NCI-H524 treated with DMSO at 0.1 percent for 48 hours (cell line): ENCODE data around the gene ARID4A.
"Not testable (repeated sequence)": the region's sequence is repeated elsewhere in the genome, so short reads cannot be mapped to it uniquely, and the experiment has no call there.

Experiments
- DNase-seq: peaks from one replicate; lab custom pipeline; 2025; lab: John Stamatoyannopoulos, UW

ARID4A gene

DNA sequence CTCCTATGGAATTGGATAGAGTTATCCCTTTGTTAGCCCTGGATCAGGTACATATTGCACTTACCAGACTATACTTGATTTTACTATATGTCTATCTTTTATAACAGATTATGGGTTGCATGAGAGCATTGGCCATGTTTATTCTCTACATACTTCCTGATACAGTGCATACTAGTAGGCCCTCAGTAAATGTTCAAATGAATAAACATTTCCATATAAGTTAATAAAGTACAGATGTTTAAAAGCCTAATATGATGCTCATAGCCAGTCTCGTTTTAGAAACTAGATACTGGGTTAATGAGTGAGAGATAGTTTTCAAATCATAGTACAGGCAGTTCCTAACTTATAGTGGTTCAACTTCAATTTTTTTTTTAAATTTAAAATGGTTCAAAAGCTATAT, 57.9 kb downstream of the ARID4A start:
- DNase-seq = no peak

DNA sequence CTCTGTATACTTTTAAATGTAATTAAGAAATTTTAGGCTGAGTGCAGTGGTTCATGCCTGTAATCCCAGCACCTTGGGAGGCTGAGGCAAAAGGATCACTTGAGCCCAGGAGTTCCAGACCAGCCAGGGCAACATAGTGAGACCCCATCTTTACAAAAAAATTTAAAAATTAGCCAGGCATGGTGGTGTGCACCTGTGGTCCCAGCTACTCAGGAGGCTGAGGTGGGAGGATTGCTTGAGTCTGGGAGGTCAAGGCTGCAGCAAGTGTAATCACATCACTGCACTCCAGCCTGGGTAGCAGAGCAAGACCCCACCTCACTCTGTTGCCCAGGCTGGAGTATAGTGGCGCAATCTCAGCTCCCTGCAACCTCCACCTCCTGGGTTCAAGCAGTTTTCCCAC, 63.9 kb downstream of the ARID4A start:
- DNase-seq = not testable (repeated sequence)

DNA sequence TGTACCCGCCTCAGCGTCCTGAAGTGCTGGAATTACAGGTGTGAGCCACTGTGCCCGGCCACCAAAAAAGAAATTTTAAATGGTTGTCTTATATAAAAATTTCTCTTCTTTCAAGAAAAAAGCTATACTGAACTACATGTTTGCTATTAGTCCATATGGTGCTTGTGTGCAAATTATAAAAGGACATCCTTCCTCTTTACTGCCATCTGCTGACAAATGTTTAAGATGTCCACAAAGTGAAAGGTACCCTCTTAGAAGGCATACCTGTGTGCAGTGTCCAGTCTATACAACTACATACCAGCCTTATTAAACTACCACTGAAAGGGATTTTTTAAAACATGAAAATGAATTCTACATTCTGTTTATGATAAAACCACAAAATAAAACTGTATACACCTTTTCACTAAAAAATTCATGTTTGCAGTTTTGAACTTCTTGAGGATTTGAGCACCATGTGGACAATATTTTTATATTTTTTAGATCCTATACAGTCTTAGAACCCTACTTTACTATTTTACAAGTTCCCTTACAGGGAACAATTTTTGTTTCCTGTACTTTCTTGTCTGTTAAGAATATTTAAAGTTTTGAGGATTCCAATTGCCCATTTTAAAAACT, 64.5 kb downstream of the ARID4A start:
- DNase-seq = peak; percentile 32

DNA sequence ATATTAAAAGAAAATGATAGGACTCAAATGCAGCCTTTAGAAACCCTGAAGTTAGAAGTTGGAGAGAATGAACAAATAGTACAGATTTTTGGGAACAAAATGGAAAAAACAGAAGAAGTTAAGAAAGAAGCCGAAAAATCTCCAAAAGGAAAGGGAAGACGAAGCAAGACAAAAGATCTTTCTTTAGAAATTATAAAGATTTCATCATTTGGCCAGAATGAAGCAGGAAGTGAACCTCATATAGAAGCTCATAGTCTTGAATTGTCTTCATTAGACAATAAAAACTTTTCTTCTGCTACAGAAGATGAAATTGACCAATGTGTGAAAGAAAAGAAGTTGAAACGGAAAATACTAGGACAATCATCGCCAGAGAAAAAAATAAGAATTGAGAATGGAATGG, 66.0 kb downstream of the ARID4A start:
- DNase-seq = no peak

DNA sequence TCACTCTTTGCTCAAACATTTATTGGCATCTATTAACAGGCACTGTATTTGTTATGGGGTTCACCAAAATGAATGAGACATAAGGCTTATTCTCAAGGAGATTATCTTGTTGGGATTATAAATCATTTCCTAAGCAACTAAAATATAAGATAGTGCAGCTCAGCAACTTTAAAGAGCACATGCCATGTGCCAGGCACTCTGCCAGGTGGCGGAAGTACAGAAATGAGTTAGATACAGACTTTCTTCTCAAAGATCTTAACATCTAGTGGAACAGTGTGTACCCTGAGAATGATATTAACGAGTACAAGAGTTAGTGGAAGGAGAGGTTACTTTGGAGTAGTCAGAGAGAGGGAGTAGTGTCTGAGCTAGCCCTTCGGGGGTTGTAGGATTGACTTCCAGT, 68.9 kb downstream of the ARID4A start:
- DNase-seq = no peak

DNA sequence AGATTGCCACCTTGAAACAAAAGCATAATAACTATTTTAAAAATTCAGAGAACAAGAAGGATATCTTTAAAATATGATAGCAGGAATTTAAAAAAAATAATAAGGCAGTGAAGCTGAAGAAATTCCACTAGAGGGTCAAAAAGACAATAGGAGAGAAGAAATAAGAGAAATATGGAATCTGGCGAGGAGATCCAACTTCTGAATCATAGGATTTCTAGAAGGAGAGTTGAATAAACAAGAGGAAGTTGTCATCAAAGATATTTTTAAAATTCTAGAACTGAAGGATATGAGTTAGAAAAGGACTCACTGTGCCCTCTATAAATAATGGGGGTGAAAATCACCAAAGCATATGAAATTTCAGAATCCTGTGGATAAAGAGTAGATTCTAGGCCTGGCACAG, 70.6 kb downstream of the ARID4A start:
- DNase-seq = no peak

DNA sequence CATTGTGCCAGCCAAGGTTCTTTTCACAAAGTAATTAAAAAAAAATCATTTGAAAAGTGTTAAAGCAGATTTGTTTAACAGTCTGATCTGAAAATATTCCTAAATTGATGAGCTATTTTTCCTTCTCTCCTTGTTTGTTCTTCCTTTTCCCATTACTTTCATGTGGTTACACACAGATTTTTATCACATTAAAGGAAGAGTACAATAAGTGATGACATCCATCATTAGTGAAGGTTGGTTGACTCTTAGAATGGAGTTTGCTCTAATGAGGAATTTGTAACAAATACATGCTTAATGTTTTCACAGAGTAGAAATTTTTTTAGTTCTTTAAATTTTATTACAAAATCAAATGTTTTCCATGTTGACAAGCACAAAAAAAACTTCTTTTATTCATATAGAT, 78.4 kb downstream of the ARID4A start:
- DNase-seq = no peak

DNA sequence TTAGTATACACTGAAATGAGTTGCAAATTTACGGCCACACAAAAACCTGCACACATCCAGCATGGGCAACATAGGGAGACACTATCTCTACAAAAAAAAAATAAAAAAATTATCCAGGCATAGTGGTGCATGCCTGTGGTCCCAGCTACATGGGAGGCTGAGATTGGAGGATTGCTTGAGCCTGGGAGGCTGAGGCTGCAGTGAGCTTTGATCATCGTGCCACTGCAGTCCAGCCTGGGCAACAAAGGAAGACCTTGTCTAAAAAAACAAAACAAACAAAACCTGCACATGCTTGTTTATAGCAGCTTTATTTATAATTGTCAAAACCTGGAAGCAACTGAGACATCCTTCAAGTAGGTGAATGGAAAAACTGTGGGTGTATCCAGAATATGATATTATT, 92.5 kb downstream of the ARID4A start:
- DNase-seq = no peak

DNA sequence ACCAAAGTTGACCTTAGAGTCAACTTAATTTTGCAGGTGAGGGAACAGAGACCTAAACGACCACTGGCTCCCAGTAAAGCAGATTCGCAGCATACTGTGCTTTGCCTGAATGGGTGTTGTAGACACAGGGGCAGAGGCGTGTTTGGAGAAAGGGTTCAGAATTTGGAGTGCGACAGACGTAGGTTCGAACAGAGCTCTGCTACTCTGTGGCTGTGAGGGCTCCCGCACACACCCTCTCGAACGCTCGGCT, 97.1 kb downstream of the ARID4A start:
- no peak for DNase-seq

DNA sequence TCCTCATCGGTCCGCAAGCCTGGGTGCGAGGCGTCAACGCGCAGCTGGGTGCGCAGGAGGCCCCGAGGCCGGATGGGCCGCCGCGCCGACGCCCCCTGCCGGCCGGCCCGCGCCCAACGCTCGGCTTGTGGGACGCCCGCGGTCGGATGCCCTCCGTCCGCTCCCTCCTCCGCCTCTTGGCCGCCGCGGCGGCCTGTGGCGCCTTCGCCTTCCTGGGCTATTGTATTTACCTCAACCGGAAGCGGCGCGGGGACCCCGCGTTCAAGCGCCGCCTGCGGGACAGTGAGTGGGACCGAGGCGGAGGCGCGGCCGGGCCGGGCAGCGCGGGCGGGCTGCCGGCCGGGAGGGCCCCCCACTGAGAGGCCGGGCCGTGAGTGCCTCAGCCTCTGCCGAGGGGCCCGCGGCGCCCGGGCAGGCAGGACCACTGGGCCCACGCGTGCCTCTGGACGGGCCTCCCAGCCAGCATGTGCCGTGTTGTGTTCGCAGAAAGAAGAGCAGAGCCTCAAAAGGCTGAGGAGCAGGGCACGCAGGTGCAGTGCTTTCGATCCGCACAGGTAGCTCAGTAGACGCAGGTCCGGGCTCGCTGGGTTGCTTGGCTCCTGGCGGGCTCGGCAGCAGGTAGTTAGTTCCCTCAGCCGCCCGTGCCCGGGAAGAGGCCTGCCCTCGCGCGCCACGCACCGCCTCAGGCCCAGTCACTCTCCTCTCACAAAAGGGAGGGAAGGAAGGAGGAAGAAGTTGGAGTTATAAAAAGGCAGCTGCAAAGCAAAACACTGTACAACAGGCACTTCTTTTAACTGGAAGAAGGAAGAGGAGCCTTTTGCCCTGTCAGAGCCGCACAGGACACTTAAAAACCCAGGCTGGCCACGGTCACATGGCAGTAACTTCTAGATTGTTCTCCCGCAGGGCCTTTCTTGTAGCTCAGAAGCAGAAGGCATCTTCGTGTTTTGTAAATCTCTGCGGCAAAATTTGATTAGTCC, 97.7 kb downstream of the ARID4A start, which contains the start of gene TOMM20L:
Gene TOMM20L (plus strand): TSS at position 119 of the 977 bp plus-strand sequence. CDS start 28 bp downstream, at position 147.
- no peak for DNase-seq

DNA sequence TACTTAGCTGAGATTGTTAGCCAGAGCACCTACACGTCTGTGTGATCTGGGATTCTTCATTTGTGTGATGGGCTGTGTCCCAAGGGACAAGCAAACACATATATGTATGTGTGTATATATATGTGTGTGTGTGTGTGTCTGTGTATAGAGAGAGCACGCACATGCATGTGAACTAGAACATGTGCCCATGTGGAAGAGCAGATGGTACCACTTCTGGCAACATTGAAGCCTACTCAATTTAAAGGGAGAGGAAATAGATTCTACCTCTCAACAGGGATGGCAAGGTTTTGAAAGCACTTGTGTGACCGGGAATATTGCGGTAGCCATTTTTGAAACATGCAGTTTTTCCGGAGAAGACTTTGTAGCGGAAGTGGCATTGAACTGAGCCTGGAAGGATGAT, 98.8 kb downstream of the ARID4A start:
- no peak for DNase-seq

DNA sequence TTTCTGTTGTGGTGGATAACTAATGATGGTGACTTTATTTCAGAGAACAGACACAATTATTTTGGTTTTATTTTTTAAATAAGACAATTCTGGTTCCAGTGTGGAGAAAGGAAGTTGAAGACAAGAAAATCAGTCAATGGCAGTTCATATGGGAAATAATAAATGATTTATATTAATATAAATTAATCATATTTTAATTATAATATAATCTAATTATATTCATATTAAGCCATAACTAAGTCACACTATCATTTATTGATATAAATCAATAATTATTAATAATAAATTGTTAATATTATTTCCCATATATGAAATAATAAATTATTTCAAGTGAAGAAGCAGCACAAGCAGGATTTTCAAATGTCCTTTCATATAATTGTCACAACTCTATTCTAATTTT, 100.1 kb downstream of the ARID4A start:
- DNase-seq = no peak

DNA sequence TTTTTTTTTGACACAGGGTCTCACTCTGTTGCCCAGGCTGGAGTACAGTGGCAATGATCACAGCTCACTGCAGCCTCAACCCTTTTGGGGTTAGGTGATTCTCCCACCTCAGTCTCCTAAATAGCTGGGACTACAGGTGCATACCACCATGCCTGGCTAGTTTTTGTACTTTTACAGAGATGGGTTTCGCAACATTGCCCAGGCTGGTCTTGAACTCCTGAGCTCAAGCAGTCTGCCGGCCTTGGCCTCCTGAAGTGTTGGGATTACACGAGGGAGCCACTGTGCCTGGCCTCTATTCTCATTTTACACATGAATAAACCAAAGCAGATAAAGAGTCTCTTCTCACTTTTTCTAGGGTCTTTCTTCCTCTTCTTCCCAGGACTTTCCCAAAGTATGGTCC, 100.5 kb downstream of the ARID4A start:
- DNase-seq = no peak

DNA sequence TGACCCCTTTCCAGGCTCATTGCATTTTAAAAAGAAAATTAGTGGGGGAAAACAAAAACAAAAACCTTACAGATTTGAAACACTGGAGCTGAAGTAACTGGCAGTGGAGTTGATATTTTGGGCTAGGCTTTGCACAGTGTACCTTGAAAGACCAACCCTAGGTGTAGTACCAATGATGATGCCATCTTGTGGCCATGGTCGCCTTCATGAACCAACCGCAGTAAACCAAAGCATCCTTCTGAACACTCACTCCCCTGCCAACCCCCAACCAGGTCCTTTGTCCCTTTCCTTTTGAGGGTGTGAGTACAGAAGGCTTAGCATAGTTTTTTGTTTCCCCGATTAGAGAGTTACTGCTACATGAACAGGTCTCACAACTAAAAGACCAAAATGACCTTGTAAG, 103.2 kb downstream of the ARID4A start:
- no peak for DNase-seq

DNA sequence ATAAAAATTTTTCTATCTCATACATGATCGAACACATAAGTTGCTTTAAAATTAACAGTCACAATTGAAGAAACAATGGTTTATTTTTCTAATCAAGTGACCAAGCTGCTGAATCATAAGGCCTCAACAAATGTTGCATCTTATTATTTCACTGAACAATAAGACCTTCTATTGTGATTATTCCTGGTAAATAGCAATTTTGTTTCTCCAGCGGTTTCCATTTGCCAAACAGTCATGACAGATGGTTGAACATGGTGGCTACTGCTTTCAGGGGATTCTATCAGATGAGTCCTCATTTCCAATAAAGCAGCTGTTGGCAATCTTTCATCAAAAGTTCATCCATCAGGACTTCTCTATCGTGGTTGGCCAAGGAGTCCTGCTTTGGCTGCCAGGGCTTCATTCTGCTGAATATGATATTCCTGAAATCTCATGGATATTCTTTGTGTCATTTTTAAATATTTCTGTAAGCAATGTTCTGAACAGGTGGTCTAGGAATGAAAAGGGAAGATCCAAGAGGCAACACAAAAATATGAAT, 110.4 kb downstream of the ARID4A start:
- no peak for DNase-seq

DNA sequence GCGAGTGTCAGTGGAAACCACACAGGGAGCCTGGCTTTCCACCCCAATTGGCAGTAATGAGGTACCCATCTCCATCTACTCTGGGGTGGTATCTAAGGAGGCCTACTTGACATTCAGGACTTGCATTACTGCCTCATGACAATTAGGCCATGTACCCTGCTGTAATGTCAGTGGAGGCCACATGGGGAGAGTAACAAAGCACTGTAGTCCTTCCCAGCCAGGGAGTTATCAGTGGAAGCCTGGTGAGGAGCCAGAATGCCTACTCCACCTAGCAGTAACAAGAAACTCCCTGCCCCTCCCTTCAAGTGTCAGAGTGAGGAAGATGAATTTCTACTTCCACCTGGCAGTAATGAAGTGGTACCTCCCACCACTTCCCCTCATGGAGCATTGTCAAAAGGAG, 116.5 kb downstream of the ARID4A start:
- peak; percentile 56 for DNase-seq

DNA sequence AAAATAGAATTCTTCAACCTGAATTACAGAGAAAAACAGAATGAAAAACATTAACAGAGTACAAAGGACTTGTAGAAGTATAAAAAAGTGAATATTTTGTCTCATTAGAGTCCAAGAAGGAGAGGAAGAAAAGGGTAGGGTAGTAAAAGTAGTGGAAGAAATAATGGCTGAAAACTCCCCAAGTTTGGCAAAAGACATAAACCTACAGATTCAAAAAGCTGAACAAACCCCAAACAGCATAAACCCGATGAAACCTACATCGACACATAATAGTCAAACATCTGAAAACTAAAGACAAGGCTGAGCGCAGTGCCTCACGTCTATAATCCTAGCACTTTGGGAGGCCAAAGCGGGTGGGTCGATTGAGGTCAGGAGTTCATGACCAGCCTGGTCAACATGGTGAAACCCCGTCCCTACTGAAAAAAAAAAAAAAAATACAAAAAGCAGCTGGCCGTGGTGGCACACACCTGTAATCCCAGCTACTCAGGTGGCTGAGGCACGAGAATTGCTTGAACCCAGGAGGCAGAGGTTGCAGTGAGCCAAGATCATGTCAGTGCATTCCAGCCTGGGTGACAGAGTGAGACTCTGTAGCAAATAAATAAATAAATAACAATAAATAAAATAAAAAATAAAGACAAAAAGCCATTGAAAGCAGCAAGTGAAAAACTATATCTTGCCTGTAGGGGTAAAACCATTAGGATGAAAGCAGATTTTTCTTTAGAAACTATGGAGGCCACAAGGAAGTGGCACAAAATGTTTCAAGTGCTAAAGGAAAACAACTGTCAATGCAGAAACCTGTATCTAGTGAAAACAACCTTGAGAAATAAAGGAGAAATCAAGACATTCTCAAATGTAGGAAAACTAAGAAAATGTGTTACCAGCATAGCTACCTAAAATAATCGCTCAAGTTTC, 117.5 kb downstream of the ARID4A start:
- DNase-seq = no peak

DNA sequence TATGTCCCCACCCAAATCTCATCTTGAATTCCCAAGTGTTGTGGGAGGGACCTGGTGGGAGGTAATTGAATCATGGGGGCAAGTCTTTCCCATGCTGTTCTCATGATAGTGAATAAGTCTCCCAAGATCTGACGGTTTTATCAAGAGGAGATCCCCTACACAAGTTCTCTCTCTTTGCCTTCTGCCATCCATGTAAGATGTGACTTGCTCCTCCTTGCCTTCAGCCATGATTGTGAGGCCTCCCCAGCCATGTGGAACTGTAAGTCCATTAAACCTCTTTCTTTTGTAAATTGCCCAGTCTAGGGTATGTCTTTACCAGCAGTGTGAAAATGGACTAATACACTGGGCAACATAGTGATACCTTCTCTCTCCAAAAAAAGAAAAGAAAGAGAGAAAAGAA, 118.6 kb downstream of the ARID4A start:
- DNase-seq = not testable (repeated sequence)
